ENCODE data around the gene NUDT5.
"Not testable (repeated sequence)": the region's sequence is repeated elsewhere in the genome, so short reads cannot be mapped to it uniquely, and the experiment has no call there.

NUDT5 gene

GRCh38 chr10:12207114-12207513 is 11.4 kb upstream of the NUDT5 start:
- FAIRE-seq = no peak
- DNase-seq (ENCODE audit: insufficient read length, low spot score) = no peak

GRCh38 chr10:12205082-12205481 is 9.4 kb upstream of the NUDT5 start:
- DNase-seq (ENCODE audit: insufficient read length, low spot score) (no peak), FAIRE-seq (no peak)

- FAIRE-seq = no peak
- DNase-seq (ENCODE audit: insufficient read length, low spot score) = no peak
Observed at GRCh38 chr10:12202226-12202625, 6.5 kb upstream of the NUDT5 start.

GRCh38 chr10:12201543-12201942 is 5.9 kb upstream of the NUDT5 start:
- FAIRE-seq (no peak), DNase-seq (ENCODE audit: insufficient read length, low spot score) (no peak)

GRCh38 chr10:12200850-12201249 is 5.2 kb upstream of the NUDT5 start:
- DNase-seq (ENCODE audit: insufficient read length, low spot score) (no peak), FAIRE-seq (no peak)

GRCh38 chr10:12198156-12198555 is 2.5 kb upstream of the NUDT5 start:
- no peak for FAIRE-seq

GRCh38 chr10:12196531-12197211 is 980 bp upstream of the NUDT5 start:
- no peak for DNase-seq (ENCODE audit: insufficient read length, low spot score)
- FAIRE-seq = no peak

More at GRCh38 chr10:12198156-12198555, 2.5 kb upstream of the NUDT5 start:
- DNase-seq (ENCODE audit: insufficient read length, low spot score) = no peak

- DNase-seq (ENCODE audit: insufficient read length, low spot score) = no peak
- no peak for FAIRE-seq
Observed at GRCh38 chr10:12195281-12195602, 449 bp downstream of the NUDT5 start.

- no peak for DNase-seq (ENCODE audit: insufficient read length, low spot score)
- FAIRE-seq = no peak
Observed at GRCh38 chr10:12194752-12195271, 879 bp downstream of the NUDT5 start.

GRCh38 chr10:12193193-12193592 is 2.5 kb downstream of the NUDT5 start:
- no peak for FAIRE-seq
- DNase-seq (ENCODE audit: insufficient read length, low spot score) = no peak

GRCh38 chr10:12191715-12192114 is 4.0 kb downstream of the NUDT5 start:
- DNase-seq (ENCODE audit: insufficient read length, low spot score) (no peak), FAIRE-seq (no peak)

- FAIRE-seq (no peak), DNase-seq (ENCODE audit: insufficient read length, low spot score) (no peak)
Observed at GRCh38 chr10:12189426-12189825, 6.3 kb downstream of the NUDT5 start.

GRCh38 chr10:12188656-12189055 is 7.0 kb downstream of the NUDT5 start:
- DNase-seq (ENCODE audit: insufficient read length, low spot score) = no peak
- no peak for FAIRE-seq

GRCh38 chr10:12187321-12187905 is 8.3 kb downstream of the NUDT5 start:
- FAIRE-seq = no peak

GRCh38 chr10:12186323-12186722 is 9.4 kb downstream of the NUDT5 start:
- FAIRE-seq (no peak), DNase-seq (ENCODE audit: insufficient read length, low spot score) (no peak)

More at GRCh38 chr10:12187321-12187905, 8.3 kb downstream of the NUDT5 start:
- no peak for DNase-seq (ENCODE audit: insufficient read length, low spot score)

- FAIRE-seq (no peak), DNase-seq (ENCODE audit: insufficient read length, low spot score) (no peak)
Observed at GRCh38 chr10:12184165-12184564, 11.5 kb downstream of the NUDT5 start.

GRCh38 chr10:12181065-12181775 is 14.5 kb downstream of the NUDT5 start:
- FAIRE-seq (no peak), DNase-seq (ENCODE audit: insufficient read length, low spot score) (no peak)

- no peak for DNase-seq (ENCODE audit: insufficient read length, low spot score)
- no peak for FAIRE-seq
Observed at GRCh38 chr10:12180221-12180974, 15.3 kb downstream of the NUDT5 start.

GRCh38 chr10:12179606-12180170 is 16.0 kb downstream of the NUDT5 start:
- DNase-seq (ENCODE audit: insufficient read length, low spot score) (no peak), FAIRE-seq (peak; percentile 21)

- FAIRE-seq = no peak
- DNase-seq (ENCODE audit: insufficient read length, low spot score) = no peak
Observed at GRCh38 chr10:12177642-12178041, 18.0 kb downstream of the NUDT5 start.

GRCh38 chr10:12171512-12171911 is 24.2 kb downstream of the NUDT5 start:
- FAIRE-seq; DNase-seq (ENCODE audit: insufficient read length, low spot score): not testable (repeated sequence)
